ENCODE measurements around the gene CNIH3. TPM values are rescaled to one million over a fixed set of nuclear protein-coding genes. Genes with fewer than 3 reads are reported as not detected.

The CNIH3 gene
- total RNA-seq, 1 donor from 2014 or later = 0.99 TPM

DNA sequence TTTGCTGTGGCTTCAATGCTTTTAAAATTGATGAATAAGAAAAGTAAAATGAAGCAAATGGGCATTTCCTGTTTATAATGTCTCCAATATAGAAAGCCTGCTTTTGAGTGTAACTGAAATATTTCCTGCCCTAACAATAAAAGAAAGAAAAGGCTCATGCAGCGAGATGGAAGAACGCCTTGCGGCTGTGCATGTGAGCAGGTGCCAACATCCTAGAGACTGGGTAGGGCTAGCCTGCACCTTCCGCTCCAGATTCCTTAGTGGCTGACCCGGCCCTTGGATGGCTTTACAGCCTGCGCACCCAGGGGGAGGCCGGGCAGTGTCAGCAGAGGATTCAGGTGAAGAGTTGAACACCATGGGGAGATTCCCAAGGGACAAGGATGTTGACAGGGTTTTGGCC, 21.8 kb downstream of the CNIH3 start:
- DNase-seq = no peak
- ATAC-seq = no peak
- intact Hi-C loops (cut with micrococcal nuclease) = no loop called here

DNA sequence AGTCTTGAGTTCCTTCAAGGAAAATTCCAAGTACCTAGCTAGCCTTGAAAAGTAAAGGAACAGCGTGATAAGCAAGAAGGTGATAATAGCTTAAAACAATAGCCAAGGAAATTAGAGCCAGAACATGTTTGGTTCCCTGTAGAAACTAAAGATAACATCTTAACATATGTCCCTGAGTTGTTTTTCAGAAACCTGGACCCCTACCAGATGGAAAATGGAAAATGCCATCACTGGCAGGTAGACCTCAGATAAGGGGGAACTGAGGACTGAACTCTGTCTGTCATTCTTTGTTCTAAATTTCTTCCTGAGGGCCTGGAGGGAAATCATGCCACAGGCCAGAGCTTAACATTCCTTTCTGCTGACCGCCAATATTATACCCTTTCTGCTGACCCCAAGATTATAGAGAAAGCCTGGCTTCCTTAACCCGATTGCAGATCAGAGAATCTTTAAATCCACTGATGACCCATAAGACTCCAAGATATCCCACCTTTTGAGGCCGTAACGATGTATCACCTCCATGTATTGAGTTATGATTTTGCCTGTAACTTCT, 23.4 kb downstream of the CNIH3 start:
- DNase-seq (no peak), ATAC-seq (no peak)
- intact Hi-C loops (cut with micrococcal nuclease) = no loop called here

GRCh38 chr1:224640018-224640417, 23.9 kb downstream of the CNIH3 start:
- intact Hi-C loops (cut with micrococcal nuclease) = loop anchor here (10.0 kb wide), 1 partner anchor 215 kb away; no protein-coding TSS in a partner anchor
- DNase-seq (no peak), ATAC-seq (no peak)

- no peak for ATAC-seq
- no peak for DNase-seq
These were observed 24.5 kb downstream of the CNIH3 start for GRCh38 chr1:224640587-224640986.

DNA sequence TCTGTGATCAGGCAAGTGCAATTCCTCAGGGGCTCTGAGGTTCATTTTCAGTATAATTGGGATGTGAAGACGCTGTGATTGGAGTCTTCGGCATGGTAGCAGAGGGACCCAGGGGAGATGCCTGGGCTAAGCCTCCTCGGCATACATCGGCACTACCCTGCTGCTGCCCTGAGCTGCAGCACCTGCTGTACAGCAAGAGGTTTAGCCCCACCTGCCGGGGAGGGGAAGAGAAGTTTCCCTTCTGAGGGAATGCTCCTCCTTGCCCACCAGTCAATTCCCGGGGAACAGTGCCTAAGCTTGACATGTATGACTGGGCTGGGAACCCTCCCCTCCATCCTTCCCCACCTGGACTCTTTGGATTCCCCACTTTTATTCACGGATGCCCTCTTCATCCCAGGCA, 24.9 kb downstream of the CNIH3 start:
- no peak for DNase-seq
- ATAC-seq = no peak
- intact Hi-C loops (cut with micrococcal nuclease) = loop anchor here (10.0 kb wide), 1 partner anchor 214 kb away; no protein-coding TSS in a partner anchor

More at GRCh38 chr1:224640587-224640986, 24.5 kb downstream of the CNIH3 start:
- intact Hi-C loops (cut with micrococcal nuclease) = loop anchor here (10.0 kb wide), 1 partner anchor 214 kb away; no protein-coding TSS in a partner anchor

DNA sequence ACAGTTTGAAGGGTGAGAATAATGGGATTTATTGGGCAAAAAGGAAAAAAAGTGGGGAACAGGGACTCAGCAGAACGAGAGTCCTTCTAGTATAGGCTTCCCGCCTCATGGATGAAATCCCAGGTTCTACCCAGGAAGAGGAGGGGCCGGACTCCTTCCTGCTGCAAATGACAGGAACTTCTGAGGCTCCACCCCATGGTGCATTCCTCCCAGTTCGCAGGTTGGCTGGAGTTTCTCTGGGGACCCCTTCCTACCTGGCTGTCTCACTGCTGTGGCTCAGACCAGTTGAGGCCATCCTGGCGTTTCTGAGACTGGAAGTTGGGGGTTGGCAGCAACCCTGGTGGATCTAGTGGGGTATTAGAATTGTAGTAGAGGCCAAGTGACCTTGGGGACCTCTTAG, 27.5 kb downstream of the CNIH3 start:
- intact Hi-C loops (cut with micrococcal nuclease) = loop anchor here (10.0 kb wide), 1 partner anchor 211 kb away; no protein-coding TSS in a partner anchor
- DNase-seq (no peak), ATAC-seq (no peak)

- intact Hi-C loops (cut with micrococcal nuclease) = loop anchor here (10.0 kb wide), 1 partner anchor 210 kb away; no protein-coding TSS in a partner anchor
- no peak for DNase-seq
- ATAC-seq = peak; percentile 51
These were observed 28.5 kb downstream of the CNIH3 start for GRCh38 chr1:224644553-224645154.

GRCh38 chr1:224647449-224647848, 31.3 kb downstream of the CNIH3 start:
- no peak for DNase-seq
- ATAC-seq = no peak
- intact Hi-C loops (cut with micrococcal nuclease) = loop anchor here (10.0 kb wide), 1 partner anchor 207 kb away; no protein-coding TSS in a partner anchor

DNA sequence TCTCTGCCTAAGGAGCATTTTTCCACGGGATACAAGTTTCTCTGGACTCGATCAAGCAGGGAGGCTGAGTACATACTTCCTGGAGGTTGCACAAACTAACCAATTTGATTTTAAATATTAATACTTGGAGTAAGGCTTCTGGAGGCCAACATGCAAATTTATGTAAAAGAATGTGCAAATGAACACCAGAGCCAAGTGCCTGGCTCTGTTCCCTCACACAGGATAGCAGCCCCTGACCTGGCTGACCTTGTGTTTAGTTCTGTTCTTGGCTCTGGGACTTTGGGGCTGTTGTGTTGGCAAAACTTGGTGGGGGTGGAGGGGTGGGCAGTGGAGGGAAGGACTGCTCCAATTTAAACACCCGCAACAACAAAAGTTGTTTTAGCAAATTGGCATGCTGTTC, 34.2 kb downstream of the CNIH3 start:
- ATAC-seq (no peak), DNase-seq (no peak)
- intact Hi-C loops (cut with micrococcal nuclease) = no loop called here

GRCh38 chr1:224651188-224651587, 35.1 kb downstream of the CNIH3 start:
- ATAC-seq (no peak), DNase-seq (no peak)

GRCh38 chr1:224656392-224656791, 40.3 kb downstream of the CNIH3 start:
- DNase-seq = no peak
- intact Hi-C loops (cut with micrococcal nuclease) = no loop called here
- ATAC-seq = no peak

More at GRCh38 chr1:224651188-224651587, 35.1 kb downstream of the CNIH3 start:
- intact Hi-C loops (cut with micrococcal nuclease) = no loop called here

- no peak for ATAC-seq
- intact Hi-C loops (cut with micrococcal nuclease) = no loop called here
- no peak for DNase-seq
These were observed 44.0 kb downstream of the CNIH3 start for GRCh38 chr1:224660074-224660473.

DNA sequence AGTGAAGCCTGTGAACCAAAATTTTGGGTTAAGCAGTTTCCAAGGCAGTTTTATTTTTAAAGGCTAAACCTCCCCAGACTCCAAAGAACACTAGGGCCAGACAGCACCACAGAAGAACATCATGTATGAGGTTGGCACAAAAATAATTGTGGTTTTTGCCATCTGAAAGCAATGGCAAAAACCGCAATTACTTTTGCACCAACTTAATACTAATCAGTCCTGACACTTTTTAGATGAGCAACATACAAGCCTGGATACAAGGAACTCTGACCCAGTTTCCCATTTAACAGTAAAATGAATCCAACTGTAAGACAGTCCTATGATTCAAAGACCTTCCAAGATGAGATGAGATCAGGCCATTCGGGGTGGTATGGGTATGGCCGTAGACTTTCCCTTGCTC, 46.8 kb downstream of the CNIH3 start:
- intact Hi-C loops (cut with micrococcal nuclease) = no loop called here
- ATAC-seq (no peak), DNase-seq (no peak)

- ATAC-seq (no peak), DNase-seq (no peak)
- intact Hi-C loops (cut with micrococcal nuclease) = no loop called here
These were observed 48.9 kb downstream of the CNIH3 start for GRCh38 chr1:224665016-224665415.

DNA sequence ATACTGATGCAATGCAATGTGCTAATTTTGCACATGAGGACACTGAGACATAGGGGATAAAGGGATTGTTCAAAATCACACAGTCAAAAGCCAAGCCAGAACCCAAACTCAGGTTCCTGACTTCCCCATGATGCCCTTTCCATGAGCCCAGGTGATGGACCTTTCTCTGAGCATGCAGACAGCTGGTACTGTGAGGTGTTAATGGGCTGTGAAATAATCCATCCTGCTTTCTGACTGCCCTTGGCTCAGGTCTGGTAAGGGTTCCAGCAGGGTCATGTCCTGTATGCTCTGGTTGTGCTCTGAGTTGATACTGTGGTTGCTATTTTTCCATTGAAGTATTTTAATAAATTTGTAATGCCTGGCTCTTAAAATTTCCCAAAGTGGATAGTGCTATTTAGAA, 50.0 kb downstream of the CNIH3 start:
- no peak for ATAC-seq
- intact Hi-C loops (cut with micrococcal nuclease) = no loop called here
- DNase-seq = no peak

DNA sequence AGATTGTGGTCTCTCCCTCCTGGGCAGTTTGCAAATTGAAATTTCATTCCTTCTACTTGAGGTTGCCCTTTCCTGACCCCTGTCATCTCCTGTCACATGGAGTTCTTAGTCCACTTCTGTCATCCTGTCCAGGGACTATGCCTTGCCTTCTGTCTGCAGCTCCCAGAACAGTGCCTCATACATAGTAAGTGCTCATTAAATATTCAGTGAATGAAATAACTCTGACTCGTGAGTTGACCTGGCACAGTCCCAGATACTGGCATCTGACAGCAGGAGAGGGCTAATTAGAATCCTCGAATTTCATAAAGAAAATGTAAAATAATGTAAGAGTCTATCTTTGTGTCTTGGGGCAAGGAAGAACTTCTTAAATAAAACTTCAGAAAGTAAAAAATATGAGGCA, 50.8 kb downstream of the CNIH3 start:
- no peak for DNase-seq
- no peak for ATAC-seq
- intact Hi-C loops (cut with micrococcal nuclease) = no loop called here

DNA sequence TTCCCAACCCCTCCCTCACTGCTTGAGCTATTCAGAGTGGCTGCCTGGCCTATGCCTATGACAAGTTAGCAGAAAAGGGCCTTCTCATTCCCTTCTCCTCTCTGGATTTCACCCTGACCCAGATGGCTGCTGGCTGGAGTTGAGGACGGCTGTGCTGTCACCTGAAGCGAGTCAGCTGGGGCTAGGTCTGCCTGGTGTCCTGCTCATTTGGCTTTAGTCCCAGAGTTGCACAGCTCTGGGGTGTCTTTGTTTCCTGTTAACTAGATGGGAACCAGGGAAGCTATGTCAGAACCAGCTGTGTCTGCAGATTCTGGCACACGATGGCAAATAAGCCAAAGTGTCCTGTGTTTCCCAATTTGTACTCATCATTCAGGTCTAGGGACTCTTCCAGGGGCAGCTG, 52.9 kb downstream of the CNIH3 start:
- DNase-seq (no peak), ATAC-seq (peak; percentile 31)
- intact Hi-C loops (cut with micrococcal nuclease) = no loop called here

- ATAC-seq (no peak), DNase-seq (no peak)
- intact Hi-C loops (cut with micrococcal nuclease) = no loop called here
These were observed 53.3 kb downstream of the CNIH3 start for GRCh38 chr1:224669403-224669802.

DNA sequence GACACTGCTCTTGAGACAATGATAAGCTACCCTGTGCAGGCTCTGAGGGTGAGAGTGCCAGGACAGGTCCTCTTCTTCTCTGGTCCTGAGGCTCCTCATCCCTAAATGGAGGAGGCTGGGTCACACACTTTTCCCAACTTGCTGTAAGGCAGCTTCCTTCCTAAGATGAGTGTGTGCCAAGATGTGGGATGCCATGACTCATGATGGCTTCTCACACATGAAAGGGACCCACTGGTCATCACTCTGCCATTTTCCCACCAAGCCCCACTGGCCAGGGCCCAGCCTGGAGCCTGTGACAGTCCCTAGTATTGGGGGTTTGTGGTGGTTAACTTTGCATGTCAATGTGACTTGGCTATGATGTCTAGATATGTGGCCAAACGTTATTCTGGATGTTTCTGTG, 54.4 kb downstream of the CNIH3 start:
- DNase-seq (no peak), ATAC-seq (no peak)
- intact Hi-C loops (cut with micrococcal nuclease) = no loop called here

DNA sequence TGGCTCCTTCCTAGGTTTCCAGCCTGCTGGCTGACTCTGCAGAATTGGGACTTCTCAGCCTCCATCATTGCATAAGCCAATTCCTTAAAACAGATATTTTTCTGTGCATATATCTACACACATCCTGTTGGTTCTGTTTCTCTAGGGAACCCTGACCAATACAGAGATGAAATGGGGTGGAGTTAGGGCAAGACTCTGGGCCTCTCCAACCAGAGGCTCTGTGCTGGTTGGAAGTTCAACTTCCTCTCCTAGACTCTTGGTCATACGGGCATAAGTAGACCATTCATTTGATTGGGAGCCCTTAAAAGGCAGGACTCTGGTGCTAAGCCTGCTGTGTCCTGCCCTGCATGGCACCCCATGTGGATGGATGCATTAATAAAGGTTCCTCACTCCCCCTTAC, 55.0 kb downstream of the CNIH3 start:
- DNase-seq = no peak

DNA sequence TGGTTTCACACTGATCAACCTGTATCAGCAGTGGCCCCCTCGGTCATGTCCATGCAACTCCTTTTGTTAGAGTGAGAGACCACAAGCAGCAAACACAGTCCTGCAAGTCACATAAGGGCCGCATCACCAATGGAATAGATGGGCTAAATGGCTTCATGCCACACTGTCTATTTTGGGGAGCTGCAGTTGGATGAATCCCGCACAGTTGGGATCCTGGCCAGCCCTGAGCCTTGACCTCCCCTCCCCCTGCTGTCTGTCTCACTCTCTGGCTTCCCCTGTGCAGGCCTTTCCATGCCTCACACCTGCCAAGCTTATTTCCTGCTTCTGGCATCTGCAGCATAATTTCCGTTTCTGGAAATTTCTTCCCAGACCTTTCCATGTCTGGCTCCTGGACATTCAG, 57.0 kb downstream of the CNIH3 start:
- DNase-seq (no peak), ATAC-seq (peak; percentile 68)
- intact Hi-C loops (cut with micrococcal nuclease) = no loop called here

More for the DNA sequence above, 55.0 kb downstream of the CNIH3 start:
- intact Hi-C loops (cut with micrococcal nuclease) = no loop called here
- ATAC-seq = no peak
